Activated T-helper 1 cell treated with anti-CD3 and anti-CD28 coated beads, Interleukin-2, amount 50 U/mL, for 16 hours (primary cell): Measurements from ENCODE around the gene DUOXA2.
"Not testable (repeated sequence)": the region's sequence is repeated elsewhere in the genome, so short reads cannot be mapped to it uniquely, and the experiment has no call there.

Experiments used
- DNase-seq, 2 donors: peaks; one replicate each; pipeline ENCODE4 v3.0.0-alpha.2; 2020; ENCODE audit warnings: low read depth in 1 of 2, low spot score in 1 of 2

DUOXA2 gene

DNA sequence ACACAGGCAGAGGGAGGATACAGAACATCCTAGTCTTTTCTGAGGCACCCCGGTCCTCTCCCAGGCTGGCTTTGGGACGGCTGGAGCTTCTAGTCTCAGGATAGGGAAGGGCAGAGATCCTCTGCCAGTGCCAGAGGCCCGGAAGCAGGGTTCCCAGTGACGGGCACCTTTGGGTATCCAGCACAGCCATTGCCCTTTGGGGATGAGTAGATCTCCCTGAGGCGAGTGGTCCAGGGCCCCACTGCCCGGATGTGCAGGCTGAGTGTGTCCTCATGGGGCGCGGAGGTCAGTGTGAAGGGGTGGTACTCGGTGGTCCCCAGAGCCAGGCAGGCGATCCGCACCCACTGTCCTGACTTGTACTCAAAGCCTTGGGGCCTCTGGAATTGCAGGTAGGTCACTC, 18.5 kb upstream of the DUOXA2 start:
- no peak for DNase-seq

DNA sequence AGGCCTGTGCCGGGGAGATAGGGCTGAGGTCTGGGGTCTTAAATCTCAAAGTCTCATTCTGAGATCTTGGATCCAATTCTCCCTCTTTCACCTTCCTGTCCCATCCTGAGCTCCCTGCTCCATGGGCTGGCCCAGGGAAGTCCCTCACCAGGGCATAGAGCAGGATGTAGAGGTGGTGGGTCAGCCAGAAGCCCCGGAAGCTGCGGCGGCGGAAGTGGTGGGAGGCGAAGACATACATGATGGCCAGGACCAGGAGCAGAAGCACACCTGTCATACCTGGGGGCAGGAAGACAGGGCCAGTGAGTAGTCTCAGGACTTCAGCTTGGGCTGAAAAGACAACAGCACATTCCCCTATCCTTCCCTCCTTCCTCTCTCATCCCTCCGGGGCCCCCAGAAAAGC, 16.7 kb upstream of the DUOXA2 start:
- DNase-seq, result no peak

DNA sequence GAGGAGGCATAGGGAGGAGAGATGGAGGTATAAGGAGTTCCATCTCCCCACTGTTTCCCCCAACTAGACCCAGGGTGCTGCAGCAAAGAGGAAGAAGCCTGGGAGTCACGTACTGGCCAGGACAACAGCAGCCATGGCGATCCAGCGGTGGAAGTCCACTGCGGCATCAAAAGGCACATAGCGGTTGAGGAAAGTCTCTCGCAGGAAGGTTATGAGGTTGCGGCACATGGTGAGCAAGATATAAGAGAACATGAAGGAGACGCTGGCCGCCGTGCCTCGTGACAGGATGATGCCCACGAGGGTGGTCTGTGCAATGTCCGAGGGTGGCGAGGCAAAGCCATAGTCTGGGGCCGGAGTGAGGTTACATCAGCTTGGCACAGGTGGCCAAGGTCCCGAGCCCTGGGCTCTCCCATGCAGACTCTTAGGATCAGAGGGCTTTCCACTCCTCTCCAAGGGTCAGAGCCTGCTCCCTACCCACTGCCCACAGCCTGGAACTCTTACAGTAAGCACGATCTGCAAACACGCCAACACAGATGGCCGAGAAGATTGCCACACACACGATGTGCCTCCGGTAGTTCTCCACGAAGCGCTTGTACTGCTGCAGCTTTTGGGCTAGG, 14.5 kb upstream of the DUOXA2 start:
- DNase-seq, result no peak

DNA sequence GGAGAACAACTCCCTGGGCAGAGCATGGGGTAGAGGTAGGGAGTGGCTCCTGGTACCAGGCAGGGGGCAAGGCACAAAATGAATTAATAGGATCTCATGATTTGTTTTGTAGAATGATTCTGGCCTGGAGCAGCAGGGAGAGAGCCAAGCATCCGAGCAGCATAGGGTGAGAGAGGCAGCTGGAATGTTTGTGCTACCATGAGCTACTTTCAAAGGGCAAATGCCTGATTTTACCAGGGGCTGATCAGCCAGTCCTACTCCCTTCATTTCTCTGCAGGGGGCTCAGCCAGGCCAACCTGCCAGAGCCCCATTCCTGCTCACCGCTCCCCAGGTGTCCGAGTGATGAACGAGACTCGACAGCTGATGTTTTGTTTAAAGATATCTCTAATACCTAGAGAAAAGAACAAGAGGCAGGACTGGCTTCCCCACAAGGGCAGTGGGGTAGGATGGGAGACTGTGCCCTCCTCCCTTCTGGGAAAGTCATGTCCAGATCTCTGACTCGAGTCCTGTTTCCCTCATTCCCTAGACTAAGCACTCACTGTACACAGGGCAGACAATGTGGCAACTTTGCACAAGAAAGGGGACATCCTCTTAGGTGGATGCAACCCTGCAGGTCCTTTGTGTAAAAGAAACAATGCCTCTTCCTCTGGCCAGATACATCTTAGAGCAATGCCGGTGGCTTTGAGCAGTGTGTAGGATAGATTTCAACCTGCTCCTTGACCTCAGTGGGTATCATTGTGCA, 13.1 kb upstream of the DUOXA2 start:
- DNase-seq, result no peak

DNA sequence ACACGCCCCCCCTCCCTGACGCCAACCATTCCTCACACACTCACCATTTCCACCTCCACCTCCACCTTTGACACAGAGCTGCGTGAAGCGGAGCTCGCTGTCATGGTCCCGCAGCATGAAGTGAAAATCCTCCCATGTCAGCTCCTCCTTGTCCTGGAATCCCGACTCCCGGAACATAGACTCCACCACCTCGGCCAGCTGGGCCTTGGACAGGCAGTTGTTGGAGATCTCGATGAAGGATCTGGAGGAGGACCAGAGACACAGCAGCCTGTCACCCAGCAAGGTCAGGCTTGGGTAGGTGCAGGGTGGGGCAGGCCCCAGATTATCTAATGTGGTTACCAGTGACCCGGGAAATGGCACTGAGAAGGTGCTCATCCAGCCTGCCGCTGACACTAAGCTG, 12.4 kb upstream of the DUOXA2 start:
- DNase-seq, result no peak

DNA sequence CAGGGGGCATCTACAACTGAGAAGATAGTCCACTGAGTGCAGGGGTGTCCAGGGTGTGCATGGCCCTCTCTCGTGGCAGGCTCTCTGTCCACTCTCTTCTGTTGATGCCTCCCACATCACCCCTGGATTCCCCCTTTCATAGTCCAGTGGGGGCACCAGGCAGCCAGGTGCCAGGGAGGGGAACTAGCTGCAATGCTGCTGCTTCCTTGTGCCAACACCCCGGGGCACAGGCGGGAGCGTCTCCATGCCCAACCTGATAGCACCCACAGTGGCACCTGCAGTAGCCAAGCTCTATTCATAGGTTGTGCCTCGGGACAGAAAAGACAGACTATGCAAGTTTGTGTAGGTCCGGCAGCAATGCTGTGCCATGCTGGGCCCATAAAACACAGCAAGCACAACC, 11.9 kb upstream of the DUOXA2 start:
- DNase-seq, result no peak

DNA sequence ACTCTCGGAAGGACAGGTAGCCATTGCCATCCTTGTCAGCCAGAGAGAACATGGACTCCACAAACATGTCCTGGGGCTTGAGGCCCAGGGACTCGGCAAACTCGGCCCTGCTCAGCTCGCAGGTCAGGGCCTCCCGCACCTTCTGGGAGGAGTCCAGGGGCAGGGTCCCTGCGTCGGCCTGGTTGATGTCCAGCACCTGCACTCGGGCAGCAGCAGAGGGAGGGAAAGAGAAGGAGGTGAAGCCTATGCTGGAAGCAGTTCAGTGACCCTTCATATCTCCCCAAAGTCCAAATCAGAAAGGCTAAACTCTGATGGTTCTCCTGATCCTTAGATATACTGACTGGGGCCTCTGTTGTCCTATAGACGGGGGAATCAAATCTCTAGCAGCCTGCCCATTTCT, 10.0 kb upstream of the DUOXA2 start:
- DNase-seq, result not testable (repeated sequence)

DNA sequence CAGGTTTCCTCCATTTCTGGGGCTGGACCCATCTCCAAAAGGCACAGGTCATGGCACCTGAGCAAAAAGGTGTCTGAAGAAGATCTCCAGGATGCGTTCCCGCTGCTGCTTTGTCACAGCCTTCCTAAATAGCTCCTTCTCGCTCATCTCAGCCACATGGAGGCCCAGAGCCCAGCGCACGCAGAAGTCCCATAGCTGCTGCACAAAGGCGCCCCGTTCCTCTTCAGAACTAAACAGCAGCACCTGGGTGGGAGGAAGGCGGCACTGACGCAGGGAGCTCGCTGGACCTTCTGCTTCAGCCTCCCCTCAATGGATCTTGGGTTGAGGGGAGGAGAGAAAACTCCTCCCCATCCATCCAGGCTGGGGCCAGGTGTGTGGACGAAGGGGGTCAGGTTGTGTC, 8.5 kb upstream of the DUOXA2 start:
- DNase-seq, result no peak

DNA sequence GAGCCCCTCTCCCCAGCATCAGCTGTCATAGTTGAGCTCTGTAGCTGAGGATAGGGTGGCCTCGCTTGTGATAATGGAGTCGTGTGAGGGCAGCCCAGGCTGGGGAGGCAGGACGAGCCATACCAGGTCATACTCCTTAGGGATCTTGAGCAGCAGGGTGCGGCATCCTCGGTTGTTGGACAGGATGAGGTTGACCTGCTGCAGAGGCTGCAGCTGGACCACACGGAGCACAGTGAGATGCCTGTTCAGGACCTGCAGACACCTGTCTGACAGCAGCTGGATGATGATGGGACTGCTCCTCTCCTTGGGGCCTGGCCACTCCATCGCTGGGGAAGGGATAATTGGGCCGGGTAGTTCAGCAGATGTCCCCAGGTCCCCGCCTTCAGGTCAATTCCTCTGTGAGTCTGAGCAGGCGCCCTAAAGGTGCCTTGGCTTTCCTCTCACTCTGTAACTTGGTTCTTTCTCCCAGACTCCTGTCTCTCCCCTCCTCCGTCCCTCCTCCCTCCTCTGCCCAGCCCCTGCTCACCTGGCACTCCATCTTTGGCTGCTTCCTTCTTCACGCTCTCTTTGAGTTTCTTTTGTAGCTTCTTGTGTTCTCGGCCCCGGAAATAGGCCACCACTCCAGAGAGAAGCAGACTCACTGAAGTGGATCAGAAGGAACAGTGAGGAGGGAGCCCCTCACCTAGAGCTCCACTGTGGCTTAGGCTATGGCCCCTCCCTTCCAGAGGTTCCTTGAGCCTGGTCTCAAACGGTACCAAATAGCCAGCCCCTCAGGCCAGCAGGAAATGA, 7.9 kb upstream of the DUOXA2 start:
- DNase-seq, result no peak

DNA sequence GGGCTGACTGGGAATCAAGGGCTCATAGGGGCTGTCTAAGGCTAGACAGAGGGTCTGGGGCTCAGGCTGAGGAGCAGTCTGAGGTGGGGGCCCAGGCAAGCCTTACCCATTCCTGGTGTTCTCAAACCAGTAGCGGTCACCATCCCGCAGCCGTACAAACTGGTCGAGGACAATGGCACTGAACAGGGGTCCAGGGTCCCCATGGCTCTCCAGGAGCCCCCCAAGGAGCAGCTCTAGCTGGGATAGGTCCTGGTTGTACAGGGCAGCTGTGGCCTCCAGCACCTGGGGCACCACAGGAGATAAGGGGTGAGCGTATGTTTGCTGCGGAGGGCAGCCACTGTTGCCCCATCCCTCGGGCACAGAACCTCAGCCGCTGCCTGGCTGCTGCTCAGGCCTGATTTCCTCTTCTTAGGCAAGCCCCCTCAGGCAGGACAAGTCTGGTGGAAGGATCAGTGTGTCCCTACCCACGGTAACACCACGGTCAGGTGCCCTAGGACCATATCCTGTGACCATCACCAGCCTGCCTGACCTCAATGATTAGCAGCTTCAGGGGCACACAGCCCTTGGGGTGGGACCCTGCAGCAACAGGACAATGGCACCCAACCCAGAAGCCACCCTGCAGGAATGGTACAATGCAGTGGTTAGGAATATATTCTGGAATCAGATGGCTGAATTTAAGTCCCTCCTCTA, 6.0 kb upstream of the DUOXA2 start:
- DNase-seq, result no peak

DNA sequence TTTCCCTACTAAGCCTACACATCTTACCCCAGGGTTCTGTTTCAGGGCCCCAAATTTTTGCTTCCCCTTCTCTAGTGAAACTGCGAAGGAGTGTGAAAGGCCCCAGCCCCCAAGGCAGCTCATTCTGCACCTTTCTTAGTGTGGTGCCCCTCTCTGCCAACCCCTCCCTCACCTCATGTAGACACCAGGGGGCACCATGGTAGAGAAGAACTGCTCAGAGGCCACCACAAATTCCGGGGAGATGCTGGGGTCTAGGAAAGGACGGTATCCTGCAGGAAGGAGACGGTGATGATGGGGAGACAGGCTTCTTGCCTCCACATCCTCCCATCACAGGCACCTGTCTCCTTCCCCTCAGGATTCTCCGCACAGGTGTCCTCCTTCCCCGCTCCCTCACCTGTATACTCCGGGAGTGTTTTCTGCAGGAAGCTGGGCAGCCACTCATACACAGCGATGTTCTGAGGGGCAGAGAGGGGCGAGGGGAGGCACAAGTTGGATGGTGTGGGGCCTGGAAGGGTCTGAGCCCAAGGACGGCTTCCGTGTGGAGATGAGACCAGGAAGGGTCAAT, 3.8 kb upstream of the DUOXA2 start:
- DNase-seq, result no peak

DNA sequence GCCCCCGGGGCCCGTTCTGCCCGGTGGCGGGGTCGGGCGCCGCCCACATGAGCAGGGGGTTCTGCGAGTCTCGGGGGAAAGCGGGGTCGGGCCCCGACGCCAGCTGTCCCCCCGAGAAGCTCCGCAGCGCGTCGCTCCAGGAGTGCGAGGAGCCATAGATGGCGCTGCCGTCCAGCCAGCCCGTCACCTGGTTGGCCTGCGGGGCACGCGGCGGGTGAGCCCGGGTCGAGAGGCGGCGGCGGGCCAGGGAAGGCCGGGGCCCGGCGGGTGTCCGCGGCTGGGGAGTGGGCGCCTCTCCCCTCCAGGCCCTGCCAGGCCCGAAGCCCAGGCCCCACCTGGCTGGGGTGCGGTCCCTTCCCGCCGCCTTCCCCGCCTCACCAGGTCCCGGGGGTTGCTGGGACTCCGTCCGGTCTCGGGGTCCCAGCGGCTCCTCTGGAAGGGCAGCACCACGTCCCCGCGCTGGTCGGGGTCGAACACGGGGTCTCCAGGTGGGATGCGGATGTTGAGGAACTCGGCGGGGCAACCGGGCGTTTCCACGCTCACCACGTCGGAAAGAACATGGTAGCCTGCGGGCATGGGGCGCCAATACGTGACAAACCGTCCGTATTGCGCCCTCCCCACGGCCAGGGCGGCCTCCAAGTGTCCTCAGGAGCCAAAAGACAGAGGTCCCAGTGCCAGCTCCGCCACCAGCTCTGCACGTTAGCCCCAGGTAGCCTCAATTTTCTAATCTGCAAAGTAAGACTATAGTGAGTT, 2.6 kb upstream of the DUOXA2 start:
- DNase-seq, result no peak

DNA sequence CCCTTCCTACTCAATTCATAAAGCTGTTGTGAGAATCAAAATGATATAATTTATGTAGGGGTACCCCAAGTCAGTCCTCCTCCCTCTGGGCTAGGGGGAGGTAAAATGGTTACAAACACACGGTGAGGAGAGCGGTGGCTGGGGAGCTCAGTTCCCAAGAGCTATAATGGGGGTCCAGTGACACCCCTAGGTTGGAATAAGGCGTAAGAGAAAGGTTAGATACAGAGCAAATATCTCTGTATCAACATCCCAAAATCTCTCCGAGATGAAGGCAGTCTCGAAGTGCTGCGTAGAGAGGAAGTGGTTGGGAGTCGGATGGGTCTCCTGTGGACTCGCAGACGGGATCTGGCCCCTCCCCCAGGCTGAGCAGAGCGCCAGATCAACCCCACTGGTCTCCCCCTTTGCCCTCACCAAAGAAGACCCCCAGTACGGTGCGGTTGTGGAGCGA, 2.0 kb upstream of the DUOXA2 start:
- DNase-seq, result no peak

DNA sequence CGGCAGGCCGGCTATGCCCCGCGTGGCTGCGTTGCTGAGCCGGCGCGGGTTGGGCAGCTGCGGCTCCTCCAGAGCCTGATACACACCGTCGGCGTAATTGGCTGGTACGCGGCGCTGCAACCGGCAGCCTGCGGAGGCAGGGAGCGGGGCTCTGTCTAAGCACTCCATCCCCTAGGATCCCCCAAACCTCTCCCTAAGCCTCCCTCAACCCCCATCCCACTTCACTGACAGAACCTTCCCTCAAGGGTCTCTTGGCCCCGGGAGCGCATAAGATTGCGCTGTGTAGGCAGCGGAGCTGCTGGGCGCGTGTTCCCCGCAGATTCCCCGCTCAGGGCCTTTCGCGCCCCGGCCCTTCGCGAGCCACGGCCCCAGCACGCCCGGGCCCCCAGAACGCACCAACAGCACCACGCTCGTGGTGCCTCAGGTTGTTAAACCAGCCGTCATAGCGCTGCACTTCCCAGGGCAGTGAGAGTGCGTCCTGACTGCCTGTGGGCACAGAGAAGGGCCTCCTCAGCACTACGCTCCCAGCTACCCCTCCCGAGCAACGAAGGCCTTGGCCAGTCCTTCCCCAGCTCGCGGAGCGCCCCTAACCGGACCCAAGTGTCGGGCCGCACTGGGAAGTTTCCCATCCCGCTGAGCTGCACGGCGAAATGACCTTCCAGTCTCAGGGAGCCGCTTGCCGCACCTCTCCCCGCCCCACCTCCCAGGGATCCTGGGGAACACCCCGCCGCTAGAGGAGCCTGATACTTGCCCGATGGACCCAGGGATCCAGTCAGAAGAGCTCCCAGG, 1.3 kb upstream of the DUOXA2 start:
- no peak for DNase-seq

DNA sequence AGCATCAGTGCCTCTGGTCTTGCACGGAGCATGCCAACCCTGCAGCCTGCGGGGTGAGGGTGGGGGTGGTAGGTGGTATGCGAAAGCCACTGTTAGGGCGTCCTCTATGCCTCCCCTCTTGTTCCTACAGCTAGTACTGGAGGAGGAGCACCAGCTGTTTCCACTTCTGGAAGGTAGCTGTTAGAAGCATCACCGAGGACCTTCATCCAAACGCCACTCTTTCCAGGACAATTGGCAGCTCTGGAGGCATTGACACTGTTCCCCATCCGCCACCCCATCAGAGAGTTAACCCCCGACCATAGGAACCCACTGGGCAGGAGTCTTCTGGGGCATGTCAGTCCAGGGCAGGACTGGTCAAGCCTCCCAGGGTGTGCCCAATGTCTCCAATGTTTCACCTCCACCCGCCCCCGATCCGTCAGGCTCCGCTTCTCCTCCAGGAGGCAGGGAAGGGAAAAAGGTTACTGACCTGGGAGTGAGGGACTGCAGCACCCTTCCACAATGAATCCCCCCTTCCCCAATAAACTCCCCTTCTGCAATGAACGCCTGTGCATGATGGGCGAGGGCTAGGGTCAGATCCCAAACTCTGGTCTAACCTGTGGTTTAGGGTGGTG, 641 bp upstream of the DUOXA2 start:
- DNase-seq, result no peak

DNA sequence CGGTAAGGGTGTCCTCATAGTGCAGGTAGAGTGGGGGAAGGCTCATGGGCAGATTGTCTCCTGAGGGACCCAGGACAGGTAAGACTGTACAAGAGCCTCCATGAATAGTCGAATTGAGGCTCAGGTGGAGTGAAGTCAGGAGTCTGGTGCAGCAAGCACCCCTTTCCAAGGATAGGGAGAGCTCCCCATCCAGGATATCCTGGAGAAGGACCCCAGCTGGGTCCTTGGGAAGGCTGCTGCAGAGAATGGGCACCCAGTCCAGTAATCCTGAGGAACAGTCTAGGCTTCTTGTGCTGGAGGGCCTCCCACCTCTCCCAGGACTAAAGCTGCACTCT, 592 bp downstream of the DUOXA2 start:
- DNase-seq, result no peak

DNA sequence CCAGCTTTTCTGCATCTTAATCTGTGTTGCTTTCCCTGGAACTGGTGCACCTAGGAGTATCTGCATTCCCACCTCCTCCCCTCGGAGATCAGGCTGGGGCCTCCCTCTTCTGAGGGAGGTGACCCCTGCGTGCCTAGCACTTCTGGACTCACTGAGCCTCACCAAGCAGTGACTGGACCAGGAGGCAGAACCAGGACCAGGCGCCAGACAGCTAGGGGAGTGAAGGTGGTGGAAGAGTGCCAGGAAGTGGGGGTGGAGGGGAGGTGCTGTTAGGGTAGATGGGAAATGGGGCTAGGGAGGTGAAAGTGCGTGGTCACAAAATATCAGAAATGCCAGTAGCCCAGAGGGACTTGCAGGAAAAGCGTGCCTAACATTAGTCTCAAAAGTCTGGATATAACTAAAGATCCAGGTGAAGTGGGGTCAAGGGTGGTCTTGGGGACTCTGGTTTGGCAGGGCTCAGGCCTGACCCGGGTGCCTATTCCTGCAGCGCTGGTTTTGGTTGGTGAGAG, 1.2 kb downstream of the DUOXA2 start:
- DNase-seq, result no peak

DNA sequence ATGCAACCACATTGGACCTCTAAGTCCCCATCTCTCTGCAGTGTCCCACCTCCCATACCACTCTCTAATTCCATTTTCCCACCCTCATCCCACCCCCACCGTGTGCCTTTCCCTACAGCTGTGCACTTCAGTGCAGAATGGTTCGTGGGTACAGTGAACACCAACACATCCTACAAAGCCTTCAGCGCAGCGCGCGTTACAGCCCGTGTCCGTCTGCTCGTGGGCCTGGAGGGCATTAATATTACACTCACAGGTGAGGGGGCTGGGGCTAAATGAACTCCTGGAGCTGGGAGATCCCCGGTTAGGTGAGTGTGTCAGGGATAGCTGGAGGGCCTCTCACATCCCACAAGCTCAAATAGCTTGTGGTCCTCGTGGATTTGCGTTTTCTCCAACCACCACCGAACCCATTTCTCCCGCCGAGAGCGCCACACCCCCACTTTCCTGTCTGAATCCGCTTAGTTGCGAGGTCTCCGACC, 1.9 kb downstream of the DUOXA2 start:
- no peak for DNase-seq
